GM12872 (cell line): Measurements from ENCODE around the gene SHC3.

Source experiments
- TF ChIP-seq, protein P1 (sequence below): IDR thresholded peaks from 3 replicates; pipeline ENCODE4 v1.5.1; 2011; ENCODE audit warnings: low read depth, mild to moderate bottlenecking, low read length, moderate library complexity; ENCODE audit not compliant: insufficient read depth

SHC3 gene

DNA sequence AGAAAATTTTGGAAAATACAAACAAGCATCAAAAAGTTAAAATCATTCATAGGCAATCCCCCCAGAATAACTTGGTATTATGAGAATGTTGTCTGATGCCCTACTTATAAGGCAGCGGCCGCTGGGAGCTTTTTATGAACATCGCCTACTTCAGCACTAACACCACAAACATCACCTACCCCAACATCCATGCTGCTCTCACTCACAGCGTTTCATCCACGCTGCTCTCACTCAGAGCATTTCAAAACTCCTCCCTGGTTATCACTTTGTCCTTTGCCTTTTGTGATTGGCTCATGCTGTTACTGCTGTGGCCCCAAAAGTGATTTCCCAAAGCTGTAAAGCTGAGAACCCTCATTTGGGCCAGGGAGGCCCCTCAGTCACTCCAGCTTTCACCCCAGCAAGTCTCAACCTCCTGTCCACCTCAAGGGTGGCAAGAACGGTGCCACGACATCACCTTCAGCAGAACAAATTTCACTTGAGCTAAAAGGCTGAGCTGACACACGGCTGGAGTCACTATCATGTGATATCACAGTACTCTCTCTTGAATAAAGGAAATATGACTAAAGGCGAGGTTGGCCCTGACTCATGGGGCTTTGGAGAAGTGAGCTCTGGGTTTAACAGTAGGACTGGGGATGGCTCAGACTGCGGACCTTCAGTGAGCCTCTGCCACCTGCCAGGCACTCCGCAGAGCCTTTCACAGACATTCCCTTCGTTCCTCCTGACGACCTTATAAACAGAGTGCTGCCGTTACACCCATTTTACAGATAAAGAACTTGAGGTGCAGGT lies 25.2 kb downstream of the SHC3 start:
- TF ChIP-seq, protein P1, sequence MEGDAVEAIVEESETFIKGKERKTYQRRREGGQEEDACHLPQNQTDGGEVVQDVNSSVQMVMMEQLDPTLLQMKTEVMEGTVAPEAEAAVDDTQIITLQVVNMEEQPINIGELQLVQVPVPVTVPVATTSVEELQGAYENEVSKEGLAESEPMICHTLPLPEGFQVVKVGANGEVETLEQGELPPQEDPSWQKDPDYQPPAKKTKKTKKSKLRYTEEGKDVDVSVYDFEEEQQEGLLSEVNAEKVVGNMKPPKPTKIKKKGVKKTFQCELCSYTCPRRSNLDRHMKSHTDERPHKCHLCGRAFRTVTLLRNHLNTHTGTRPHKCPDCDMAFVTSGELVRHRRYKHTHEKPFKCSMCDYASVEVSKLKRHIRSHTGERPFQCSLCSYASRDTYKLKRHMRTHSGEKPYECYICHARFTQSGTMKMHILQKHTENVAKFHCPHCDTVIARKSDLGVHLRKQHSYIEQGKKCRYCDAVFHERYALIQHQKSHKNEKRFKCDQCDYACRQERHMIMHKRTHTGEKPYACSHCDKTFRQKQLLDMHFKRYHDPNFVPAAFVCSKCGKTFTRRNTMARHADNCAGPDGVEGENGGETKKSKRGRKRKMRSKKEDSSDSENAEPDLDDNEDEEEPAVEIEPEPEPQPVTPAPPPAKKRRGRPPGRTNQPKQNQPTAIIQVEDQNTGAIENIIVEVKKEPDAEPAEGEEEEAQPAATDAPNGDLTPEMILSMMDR: no peak

DNA sequence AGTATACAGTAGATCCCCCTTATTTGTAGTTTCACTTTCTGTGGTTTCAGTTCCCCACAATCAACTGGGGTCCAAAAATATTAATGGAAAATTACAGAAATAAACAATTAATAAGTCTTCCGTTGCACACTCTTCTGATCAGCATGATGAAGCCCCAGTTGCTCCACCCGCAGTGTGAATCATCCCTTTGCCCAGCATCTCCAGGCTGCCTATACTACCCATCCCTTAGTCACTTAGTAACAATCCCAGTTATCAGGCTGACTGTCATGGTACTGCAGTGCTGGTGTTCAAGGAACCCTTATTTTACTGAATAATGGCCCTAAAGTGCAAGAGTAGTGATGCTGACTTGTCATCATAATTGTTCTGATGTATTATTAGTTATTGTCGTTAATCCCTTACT lies 28.9 kb downstream of the SHC3 start:
- TF ChIP-seq, protein P1: no peak

DNA sequence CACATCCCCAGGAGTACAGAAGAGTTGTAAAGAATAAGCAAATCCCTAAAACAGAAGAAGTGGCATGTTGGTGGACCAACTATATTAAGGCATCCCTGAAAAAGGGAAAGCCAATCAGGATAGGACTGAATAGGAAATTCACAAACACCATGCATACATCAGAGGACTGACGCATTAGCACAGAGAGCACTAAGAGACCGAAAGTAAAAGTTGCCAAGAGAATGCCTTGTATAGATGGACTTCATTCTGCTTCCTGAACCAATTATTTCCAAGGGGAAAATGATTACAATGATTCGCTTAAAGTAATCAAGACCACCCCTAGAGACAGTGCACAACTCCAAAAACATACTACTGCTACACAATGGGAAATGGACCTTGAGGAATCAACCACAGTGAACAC lies 33.5 kb downstream of the SHC3 start:
- TF ChIP-seq, protein P1: no peak

DNA sequence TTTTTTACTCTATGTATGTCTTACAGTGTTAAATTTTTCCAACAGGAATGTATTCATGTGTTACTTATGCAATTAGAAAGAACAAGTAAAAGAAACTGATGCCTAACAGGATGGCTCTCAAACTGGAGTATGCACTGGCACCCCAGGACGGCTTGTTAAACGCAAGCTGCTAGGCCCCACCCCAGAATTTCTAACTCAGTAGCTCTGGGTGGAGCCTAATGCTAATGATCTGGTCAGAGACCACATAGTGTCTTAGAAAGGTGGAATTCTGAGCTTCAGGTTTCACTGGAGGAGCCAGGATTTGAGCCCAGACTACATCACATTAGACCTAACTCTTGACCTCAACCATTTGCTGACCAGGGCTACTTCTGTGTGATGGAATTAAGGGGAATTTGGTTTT lies 34.4 kb downstream of the SHC3 start:
- TF ChIP-seq, protein P1: no peak

DNA sequence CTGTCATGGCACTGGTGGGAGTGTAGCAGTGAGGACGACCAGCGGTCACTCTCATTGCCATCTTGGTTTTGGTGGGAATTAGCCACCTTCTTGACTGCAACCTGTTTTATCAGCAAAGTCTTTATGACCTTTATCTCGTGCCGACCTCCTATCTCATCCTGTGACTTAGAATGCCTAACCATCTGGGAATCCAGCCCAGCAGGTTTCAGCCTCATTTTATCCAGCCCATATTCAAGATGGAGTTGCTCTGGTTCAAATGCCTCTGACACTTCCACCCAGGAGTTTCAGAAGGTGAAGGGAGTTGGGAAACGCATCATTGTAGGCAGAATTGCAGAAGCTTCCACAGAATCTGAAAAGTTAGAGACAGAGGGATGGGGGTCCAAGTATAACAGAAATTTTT lies 35.4 kb downstream of the SHC3 start:
- TF ChIP-seq, protein P1: no peak

DNA sequence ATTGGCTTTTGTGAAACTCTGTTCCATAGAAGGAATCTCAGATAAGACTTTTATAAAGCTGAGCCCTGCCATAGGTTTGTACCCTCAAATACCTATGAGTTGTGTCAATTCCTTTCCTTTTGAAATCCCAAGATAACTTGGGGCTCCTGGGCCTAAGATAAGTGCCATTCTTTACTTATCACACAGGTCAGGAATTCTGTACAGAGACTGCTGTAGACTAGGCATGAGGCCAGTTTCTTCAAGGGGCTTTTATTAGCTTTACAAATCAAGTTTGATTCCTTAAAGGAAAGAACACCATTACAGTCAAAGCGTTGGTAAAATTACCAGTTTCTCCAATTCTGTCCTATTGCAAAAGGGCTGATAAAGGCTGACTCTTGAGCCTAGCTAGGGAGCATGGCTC lies 39.2 kb downstream of the SHC3 start:
- TF ChIP-seq, protein P1: no peak

DNA sequence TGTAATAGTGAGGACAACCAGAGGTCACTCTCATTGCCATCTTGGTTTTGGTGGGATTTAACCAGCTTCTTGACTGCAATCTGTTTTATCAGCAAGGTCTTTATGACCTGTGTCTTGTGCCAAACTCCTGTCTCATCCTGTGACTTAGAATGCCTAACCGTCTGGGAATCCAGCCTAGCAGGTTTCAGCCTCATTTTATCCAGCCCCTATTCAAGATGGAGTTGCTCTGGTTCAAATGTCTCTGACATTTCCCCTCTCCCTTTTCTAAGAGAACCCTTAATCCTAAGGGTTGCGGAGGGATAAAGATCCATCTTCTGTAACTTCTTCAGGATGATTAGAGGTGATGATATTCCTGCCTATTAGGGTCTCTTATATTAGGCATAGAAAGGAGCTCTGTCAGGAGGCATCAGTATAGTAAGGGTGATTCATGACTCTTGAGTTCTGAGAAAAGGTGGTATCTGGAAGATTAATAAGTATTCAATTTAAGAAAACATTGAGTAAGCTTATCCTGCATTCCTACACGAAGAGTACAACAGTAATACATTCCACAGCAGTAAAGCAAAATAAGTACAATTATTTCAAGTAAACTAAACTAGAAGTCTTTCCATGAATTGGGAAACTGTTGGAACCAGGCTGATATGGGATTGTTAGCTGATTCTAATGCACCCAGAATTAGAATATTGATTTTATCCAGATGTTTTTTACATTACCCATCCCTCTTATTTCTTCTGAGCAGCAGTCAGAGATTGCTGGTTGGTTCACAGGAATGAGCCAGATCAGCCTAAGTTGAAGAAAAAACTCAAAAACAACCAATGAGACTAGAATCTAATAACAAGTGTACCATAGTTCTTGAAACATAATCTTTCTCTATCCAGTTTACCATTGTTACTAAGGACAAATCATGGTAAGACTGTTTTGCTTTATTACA lies 39.9 kb downstream of the SHC3 start:
- TF ChIP-seq, protein P1: no peak
